Fibroblast of the aortic adventitia (primary cell): ENCODE measurements around the gene OPN1LW. TPM values are rescaled to one million over a fixed set of nuclear protein-coding genes. Genes with fewer than 3 reads are reported as not detected.

ENCODE experiments used
- DNase-seq: peaks from one replicate; pipeline ENCODE4 v3.0.0-alpha.2; 2010; ENCODE audit warnings: low read depth
- H3K4me3 ChIP-seq: 2 replicates; pipeline ENCODE4 v1.5.1; 2011; ENCODE audit warnings: low read depth, mild to moderate bottlenecking, control low read depth, low read length, moderate library complexity
- CTCF ChIP-seq: IDR thresholded peaks from 2 replicates; pipeline ENCODE4 v1.5.1; 2011; ENCODE audit warnings: mild to moderate bottlenecking, low read length, control low read depth, inconsistent platforms; ENCODE audit not compliant: insufficient read depth
- total RNA-seq: library from RNA; depleted of rRNA; stranded (reverse); fragments of >200 nt; gene quantifications from 2 replicates; pipeline ENCODE4 v1.2.3, GENCODE V29; 2012; ENCODE audit warnings: low replicate concordance

OPN1LW gene
- total RNA-seq, 1 donor = not detected

- no peak overlapping the region for H3K4me3 ChIP-seq
- no peak for TF ChIP-seq CTCF
- DNase-seq = no peak
Measured at GRCh38 chrX:154131955-154132354, 12.1 kb upstream of the OPN1LW start.

- no peak for DNase-seq
- TF ChIP-seq CTCF = no peak
- no peak overlapping the region for H3K4me3 ChIP-seq
Measured at GRCh38 chrX:154132366-154132765, 11.7 kb upstream of the OPN1LW start.

DNA sequence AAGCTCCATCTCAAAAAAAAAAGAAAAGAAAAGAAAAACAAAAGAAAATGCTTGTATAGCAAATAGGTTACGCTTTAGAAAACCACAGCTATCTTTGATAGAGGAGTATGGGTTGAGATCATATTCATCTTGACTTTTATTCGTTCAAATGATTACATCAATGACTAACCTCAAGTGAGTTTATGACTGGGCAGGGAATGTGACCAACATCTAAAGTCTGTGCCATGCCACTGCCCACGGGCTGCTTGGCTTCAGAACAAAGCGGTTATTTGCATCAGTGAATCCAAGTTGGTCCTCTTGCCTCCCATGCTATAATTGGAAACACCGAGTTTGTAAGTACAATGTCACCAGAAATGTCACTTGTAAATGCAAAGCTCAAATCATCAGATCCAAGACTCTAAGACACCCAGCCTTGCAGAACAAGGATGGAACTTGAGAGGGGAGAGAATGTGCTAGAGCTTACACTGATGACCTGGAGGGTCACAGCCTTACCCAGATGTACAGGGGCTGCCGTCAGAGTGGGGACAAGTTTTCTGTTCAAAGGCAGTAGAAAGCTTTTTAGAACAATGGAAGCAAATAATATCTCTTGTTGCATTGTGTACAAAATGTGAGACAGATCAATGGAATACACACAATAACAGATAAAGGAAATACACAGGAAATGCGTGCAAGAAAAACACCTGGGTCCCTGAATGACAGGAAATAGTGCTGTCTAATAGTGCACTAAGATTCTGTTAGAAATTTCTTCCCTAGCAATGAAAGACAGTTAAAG lies 8.4 kb upstream of the OPN1LW start:
- TF ChIP-seq CTCF = no peak
- DNase-seq = no peak

DNA sequence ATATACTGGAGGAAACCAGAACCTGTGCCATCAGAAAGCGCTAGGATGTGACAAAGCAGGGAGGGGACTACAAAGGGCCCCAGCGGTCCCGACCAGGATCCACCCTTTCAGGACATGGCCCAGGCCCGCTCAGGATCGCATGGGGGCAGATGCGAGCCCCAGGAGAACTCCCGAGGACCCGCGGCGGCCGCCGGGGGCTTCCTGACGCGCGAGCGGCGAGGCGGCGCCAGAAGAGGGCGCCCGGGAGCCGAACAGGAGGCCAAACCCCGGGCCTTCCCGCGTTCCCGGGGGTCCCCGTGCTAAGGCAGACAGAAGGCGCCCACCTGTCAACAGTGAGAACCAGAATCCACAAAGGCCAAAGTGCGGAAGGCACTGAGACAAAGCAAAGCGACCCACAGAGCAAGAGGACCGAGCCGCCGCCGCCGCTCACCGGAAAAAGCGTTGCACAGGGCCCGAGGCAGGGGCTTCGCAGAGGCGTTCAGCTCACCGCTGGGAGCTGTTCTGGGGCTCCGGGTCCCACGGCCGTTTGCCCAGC lies 7.3 kb upstream of the OPN1LW start:
- peak; percentile 55 for TF ChIP-seq CTCF
- H3K4me3 ChIP-seq = peak overlapping the region; percentile 22
- DNase-seq = peak; percentile 16

More for the DNA sequence above, 8.4 kb upstream of the OPN1LW start:
- no peak overlapping the region for H3K4me3 ChIP-seq

- H3K4me3 ChIP-seq = no peak overlapping the region
- TF ChIP-seq CTCF = no peak
- no peak for DNase-seq
Measured at GRCh38 chrX:154138857-154139256, 5.2 kb upstream of the OPN1LW start.

GRCh38 chrX:154140206-154140605 lies 3.8 kb upstream of the OPN1LW start:
- H3K4me3 ChIP-seq = no peak overlapping the region
- no peak for TF ChIP-seq CTCF
- no peak for DNase-seq
